GM13977 (cell line): ENCODE measurements around the gene FBXW11.

ENCODE experiments used
- DNase-seq: peaks from one replicate; pipeline ENCODE4 v3.0.0; 2012; ENCODE audit warnings: low spot score
- in situ Hi-C: fragments of 300-500 bp; cut with MboI; formaldehyde crosslinking; loops from one replicate; pipeline ENCODE4 v1.12.0; 2022; ENCODE audit warnings: low sequenced_read_pairs, low pct_unique_long_range_greater_than_20kb, mixed read lengths, inconsistent platforms; ENCODE audit not compliant: unreplicated experiment
- TF ChIP-seq, protein P1 (sequence below): IDR thresholded peaks from 2 replicates; pipeline ENCODE4 v1.5.1; 2012; ENCODE audit warnings: mild to moderate bottlenecking, control low read depth; ENCODE audit not compliant: insufficient read depth; ENCODE audit errors: extremely low read depth, missing control alignments

The FBXW11 gene

DNA sequence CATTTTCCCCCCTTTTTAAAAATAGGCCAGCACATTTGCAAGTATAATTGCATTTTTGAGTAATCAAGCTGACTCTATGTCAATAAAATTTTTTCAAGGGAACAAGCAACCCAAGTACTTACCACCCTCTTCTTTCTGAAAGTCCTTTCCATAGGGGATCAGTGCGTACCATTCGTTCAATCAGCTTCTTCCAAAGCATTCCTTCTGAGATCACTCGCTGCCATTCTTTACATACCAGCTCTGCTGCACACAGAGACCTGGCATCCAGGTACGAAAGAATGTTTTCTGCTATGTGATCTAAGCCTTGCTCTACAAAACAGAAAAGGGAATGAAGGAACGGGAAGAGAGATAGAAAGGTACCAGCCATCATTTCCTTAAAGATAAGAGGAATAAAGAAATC, 106.6 kb downstream of the FBXW11 start:
- TF ChIP-seq, protein P1, sequence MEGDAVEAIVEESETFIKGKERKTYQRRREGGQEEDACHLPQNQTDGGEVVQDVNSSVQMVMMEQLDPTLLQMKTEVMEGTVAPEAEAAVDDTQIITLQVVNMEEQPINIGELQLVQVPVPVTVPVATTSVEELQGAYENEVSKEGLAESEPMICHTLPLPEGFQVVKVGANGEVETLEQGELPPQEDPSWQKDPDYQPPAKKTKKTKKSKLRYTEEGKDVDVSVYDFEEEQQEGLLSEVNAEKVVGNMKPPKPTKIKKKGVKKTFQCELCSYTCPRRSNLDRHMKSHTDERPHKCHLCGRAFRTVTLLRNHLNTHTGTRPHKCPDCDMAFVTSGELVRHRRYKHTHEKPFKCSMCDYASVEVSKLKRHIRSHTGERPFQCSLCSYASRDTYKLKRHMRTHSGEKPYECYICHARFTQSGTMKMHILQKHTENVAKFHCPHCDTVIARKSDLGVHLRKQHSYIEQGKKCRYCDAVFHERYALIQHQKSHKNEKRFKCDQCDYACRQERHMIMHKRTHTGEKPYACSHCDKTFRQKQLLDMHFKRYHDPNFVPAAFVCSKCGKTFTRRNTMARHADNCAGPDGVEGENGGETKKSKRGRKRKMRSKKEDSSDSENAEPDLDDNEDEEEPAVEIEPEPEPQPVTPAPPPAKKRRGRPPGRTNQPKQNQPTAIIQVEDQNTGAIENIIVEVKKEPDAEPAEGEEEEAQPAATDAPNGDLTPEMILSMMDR = no peak
- DNase-seq = no peak
- in situ Hi-C loops = loop anchor here (10.0 kb wide), 1 partner anchor 145 kb away; no protein-coding TSS in a partner anchor

DNA sequence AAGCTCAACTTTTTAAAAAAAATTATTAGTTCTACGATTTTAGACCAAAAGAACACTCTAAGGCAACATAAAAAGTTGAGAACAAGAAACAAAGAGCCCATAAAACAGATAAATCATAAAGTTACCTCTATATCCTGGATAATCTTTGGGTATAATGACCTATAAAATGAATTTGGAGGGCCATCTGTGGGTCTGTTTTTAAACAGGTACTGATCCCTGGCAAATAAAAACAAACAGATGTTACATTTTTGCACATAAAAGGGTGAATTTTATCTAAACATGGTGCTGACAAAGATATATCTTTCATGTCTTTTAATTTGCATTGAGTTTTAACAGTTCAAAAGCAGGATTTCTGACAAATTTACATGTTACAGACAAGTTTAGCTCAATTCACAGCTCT, 107.6 kb downstream of the FBXW11 start:
- no peak for DNase-seq
- in situ Hi-C loops = no loop called here
- TF ChIP-seq, protein P1 = no peak

DNA sequence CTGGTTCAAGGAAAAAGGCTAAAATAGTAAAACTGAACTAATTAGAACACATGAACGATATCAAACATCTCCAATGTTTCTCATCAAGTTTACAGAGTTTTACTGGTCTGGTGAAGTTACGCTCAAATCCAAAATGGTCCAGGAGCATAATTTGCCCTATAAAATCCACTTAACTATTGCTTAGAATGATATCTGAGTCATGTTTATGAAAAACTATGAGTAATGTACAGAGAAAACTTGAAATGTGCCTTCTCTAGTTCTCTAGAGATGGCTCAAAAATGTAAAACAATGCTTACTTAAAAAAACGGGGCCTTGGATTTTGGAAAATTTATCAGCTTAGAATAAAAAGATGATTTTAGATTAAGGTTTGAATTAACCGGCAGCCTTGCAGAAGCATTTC, 108.1 kb downstream of the FBXW11 start:
- DNase-seq = no peak
- in situ Hi-C loops = no loop called here
- TF ChIP-seq, protein P1 = no peak

DNA sequence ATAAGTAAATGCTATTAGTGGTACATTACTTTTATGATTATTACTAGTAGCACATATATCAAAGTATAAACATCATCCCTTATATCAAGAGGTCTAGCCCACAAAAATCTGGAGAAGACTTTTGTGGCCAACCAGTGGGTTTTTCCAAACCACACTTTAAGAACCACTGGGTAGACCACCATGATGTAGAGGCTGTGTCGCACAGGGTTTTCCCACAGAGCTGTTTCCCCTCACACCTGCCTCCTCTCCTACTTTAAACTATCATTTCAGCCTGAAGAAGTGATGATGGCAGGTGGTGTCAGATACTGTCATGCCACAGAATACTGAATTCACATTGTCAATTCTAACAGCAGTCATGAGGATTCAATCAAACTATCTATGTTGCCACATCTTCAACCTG, 109.2 kb downstream of the FBXW11 start:
- TF ChIP-seq, protein P1 = no peak
- DNase-seq = no peak
- in situ Hi-C loops = no loop called here

DNA sequence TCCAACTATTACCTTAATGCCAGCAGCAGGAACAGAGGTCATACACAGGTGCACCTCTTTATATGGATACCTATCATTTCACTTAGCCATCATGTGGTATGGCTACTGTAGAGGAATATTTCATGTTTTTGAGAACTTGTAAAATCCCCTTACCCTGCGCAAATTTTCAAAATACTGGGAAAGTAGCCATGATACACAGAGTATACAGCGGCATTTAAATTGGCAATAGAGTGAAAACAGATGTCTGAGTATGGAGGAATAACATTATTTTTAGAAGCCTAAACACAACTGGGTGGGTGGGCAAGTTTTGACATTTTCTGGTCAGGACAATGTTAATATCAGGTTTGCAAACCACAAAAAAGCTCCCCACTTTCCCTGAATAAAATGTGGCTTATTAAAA, 111.4 kb downstream of the FBXW11 start:
- TF ChIP-seq, protein P1 = no peak
- in situ Hi-C loops = no loop called here
- no peak for DNase-seq

DNA sequence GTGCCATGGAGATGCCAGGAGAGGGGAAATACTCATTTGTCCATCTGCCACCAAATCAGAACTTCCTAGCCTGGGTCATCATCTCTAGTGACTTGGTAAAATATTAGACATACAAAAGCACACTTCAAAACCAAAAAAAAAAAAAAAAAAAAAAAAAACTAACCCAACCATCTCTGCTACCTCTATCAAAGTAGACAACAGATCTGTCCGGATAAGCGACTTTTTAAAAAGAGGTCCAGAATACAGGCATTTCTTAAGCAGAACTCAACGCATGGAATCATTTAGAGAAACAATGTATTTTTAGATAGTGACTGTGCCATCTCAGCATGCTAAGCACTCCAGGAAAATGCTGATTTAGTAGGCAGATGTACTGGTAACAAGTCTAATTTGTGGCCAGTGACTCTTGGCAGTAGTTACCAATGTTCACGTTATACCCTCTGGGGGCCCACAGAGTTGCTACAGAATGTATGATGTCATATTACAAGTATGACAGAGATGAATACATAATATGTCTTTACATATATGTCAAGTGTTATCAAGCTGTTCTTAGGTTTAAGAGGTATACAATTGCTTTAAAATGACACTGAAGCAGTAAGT, 113.0 kb downstream of the FBXW11 start:
- in situ Hi-C loops = no loop called here
- TF ChIP-seq, protein P1 = no peak
- no peak for DNase-seq

DNA sequence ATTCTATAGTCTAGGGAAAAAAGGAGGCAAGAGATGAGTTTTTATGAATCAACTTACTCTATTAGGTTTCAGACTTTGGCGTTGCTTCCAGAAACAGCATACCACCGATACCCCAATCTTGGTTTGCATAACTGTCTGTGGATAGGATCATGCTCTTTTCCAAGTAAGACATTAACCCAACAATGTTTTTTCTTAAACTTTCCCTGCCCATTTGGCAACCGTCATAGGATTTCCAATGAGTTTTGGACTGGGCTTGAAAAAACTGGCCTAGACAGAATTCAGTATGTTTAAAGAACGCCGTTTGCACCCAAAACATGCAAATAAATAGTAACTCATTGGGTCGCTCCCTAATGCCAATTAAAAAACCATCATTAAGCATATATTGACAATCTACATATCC, 114.8 kb downstream of the FBXW11 start:
- DNase-seq = no peak
- in situ Hi-C loops = no loop called here
- TF ChIP-seq, protein P1 = no peak
